Suprapubic skin (tissue), 4 donors: ENCODE data around the gene WWP2.

ENCODE experiments used
- CTCF ChIP-seq, 2 donors: fragments of 200-600 bp in 1 of 2; fragments of 450-650 bp in 1 of 2; sonication (generic) in 1 of 2; IDR thresholded peaks; one replicate each; pipeline ENCODE4 v1.5.1; 2016 to 2019; ENCODE audit warnings: antibody characterized with exemption in 2 of 2, mild to moderate bottlenecking in 1 of 2, moderate library complexity in 1 of 2
- EP300 ChIP-seq: sonication (generic); formaldehyde crosslinking; IDR thresholded peaks from one replicate; pipeline ENCODE4 v1.6.1; 2017; ENCODE audit warnings: antibody characterized with exemption
- POLR2A ChIP-seq, 2 donors: fragments of 450-650 bp; IDR thresholded peaks; one replicate each; pipeline ENCODE4 v1.6.1; 2017; ENCODE audit warnings: antibody characterized with exemption in 2 of 2, mild to moderate bottlenecking in 2 of 2, moderate library complexity in 2 of 2
- POLR2AphosphoS5 ChIP-seq, 3 donors: sonication (generic); formaldehyde crosslinking; IDR thresholded peaks; one replicate each; pipeline ENCODE4 v1.6.1; 2017; ENCODE audit warnings: antibody characterized with exemption in 3 of 3

GRCh38 chr16:69940676-69941075, 178.5 kb downstream of the WWP2 start:
- no peak for TF ChIP-seq CTCF (IDR thresholded peaks at IDR 0.05)
- TF ChIP-seq EP300, result no peak
- no peak for TF ChIP-seq POLR2A (IDR thresholded peaks at IDR 0.05)
- no peak for TF ChIP-seq POLR2AphosphoS5 (IDR thresholded peaks at IDR 0.05)
